Suprapubic skin (tissue), 4 donors: Measurements from ENCODE around the gene TLR7. TPM values are rescaled to one million over a fixed set of nuclear protein-coding genes. Genes with fewer than 3 reads are reported as not detected.

ENCODE experiments used
- DNase-seq, 2 donors: peaks; one replicate each; pipeline ENCODE4 v3.0.0-alpha.2; 2019; ENCODE audit warnings: low spot score in 2 of 2
- H3K27ac ChIP-seq: fragments of 200-600 bp; sonication (generic); one replicate; pipeline ENCODE4 v1.5.1; 2019
- H3K27me3 ChIP-seq: fragments of 200-600 bp; sonication (generic); one replicate; pipeline ENCODE4 v1.5.1; 2019
- H3K36me3 ChIP-seq: fragments of 200-600 bp; sonication (generic); one replicate; pipeline ENCODE4 v1.5.1; 2019
- H3K4me1 ChIP-seq: fragments of 200-600 bp; sonication (generic); one replicate; pipeline ENCODE4 v1.5.1; 2019
- H3K4me3 ChIP-seq: fragments of 200-600 bp; sonication (generic); one replicate; pipeline ENCODE4 v1.5.1; 2019; ENCODE audit warnings: mild to moderate bottlenecking
- H3K9me3 ChIP-seq: fragments of 200-600 bp; sonication (generic); one replicate; pipeline ENCODE4 v1.5.1; 2019
- CTCF ChIP-seq, 2 donors: fragments of 200-600 bp in 1 of 2; fragments of 450-650 bp in 1 of 2; sonication (generic) in 1 of 2; IDR thresholded peaks; one replicate each; pipeline ENCODE4 v1.5.1; 2016 to 2019; ENCODE audit warnings: antibody characterized with exemption in 2 of 2, mild to moderate bottlenecking in 1 of 2, moderate library complexity in 1 of 2
- EP300 ChIP-seq: sonication (generic); formaldehyde crosslinking; IDR thresholded peaks from one replicate; pipeline ENCODE4 v1.6.1; 2017; ENCODE audit warnings: antibody characterized with exemption
- POLR2A ChIP-seq, 2 donors: fragments of 450-650 bp; IDR thresholded peaks; one replicate each; pipeline ENCODE4 v1.6.1; 2017; ENCODE audit warnings: antibody characterized with exemption in 2 of 2, mild to moderate bottlenecking in 2 of 2, moderate library complexity in 2 of 2
- POLR2AphosphoS5 ChIP-seq, 3 donors: sonication (generic); formaldehyde crosslinking; IDR thresholded peaks; one replicate each; pipeline ENCODE4 v1.6.1; 2017; ENCODE audit warnings: antibody characterized with exemption in 3 of 3
- whole genome bisulfite sequencing: methylation state at CpG from one replicate; pipeline ENCODE4 v1.1.5; 2018; 5-methylcytosine and 5-hydroxymethylcytosine counted together
- total RNA-seq, 4 donors: library from RNA; depleted of rRNA; stranded (reverse); fragments of >200 nt; gene quantifications; one replicate each; pipeline ENCODE4 v1.1.0, GENCODE V29; 2016

Gene TLR7
- total RNA-seq, 4 donors from 2014 or later: 0.15 to 0.38 TPM; not detected in 2

GRCh38 chrX:12887767-12888166 lies 20.9 kb downstream of the TLR7 start:
- Histone ChIP-seq H3K4me1 (no peaks in the 10 kb centered on the region), H3K27me3 (no peaks in the 10 kb centered on the region), H3K4me3 (no peak overlapping the region), H3K27ac (no peak overlapping the region), H3K36me3 (no peaks in the 10 kb centered on the region), H3K9me3 (no peaks in the 10 kb centered on the region)
- no peak for DNase-seq
- WGBS: 68% methylated on average over 3 of the region's 3 CpGs
- TF ChIP-seq POLR2A (IDR thresholded peaks at IDR 0.05) (no peak), POLR2AphosphoS5 (IDR thresholded peaks at IDR 0.05) (no peak), EP300 (no peak), CTCF (IDR thresholded peaks at IDR 0.05) (no peak)

DNA sequence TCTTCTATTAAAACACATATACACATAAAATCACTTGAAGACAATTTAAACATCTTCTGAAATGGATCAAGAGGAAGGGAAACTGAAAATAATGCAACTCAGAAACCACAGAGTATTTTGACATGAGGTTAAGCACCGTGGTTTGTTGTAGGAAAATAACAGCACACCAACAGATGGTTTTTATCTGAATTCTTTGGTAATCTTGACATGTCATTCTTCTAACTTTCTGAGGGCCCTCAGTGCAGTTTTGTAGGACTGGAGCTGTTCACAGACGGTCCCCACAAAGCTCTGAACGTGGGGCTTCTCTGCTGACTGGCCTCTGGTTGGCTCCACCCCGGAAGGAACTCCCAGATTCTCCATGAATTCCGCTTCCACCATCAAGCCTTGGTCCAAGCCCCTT lies 23.6 kb downstream of the TLR7 start:
- no peak for TF ChIP-seq POLR2AphosphoS5 (IDR thresholded peaks at IDR 0.05)
- TF ChIP-seq CTCF (IDR thresholded peaks at IDR 0.05): no peak
- no peak for TF ChIP-seq POLR2A (IDR thresholded peaks at IDR 0.05)
- TF ChIP-seq EP300: no peak
- H3K36me3 ChIP-seq: no peaks in the 10 kb centered on the region
- no peaks in the 10 kb centered on the region for H3K9me3 ChIP-seq
- DNase-seq: no peak
- no peaks in the 10 kb centered on the region for H3K4me1 ChIP-seq
- 53% methylated on average over 5 of the region's 5 CpGs for WGBS
- H3K4me3 ChIP-seq: no peak overlapping the region
- H3K27me3 ChIP-seq: no peaks in the 10 kb centered on the region
- no peak overlapping the region for H3K27ac ChIP-seq

- no peaks in the 10 kb centered on the region for H3K9me3 ChIP-seq
Measured at GRCh38 chrX:12891171-12891570, 24.3 kb downstream of the TLR7 start.

GRCh38 chrX:12891915-12892506 lies 25.1 kb downstream of the TLR7 start:
- no peak overlapping the region for H3K27ac ChIP-seq
- 30% methylated on average over 2 of the region's 2 CpGs for WGBS
- no peaks in the 10 kb centered on the region for H3K27me3 ChIP-seq
- H3K4me3 ChIP-seq: no peak overlapping the region
- no peak for DNase-seq
- H3K36me3 ChIP-seq: no peaks in the 10 kb centered on the region
- H3K9me3 ChIP-seq: no peaks in the 10 kb centered on the region
- TF ChIP-seq CTCF (IDR thresholded peaks at IDR 0.05) (no peak), POLR2AphosphoS5 (IDR thresholded peaks at IDR 0.05) (no peak), POLR2A (IDR thresholded peaks at IDR 0.05) (no peak), EP300 (no peak)
- H3K4me1 ChIP-seq: no peaks in the 10 kb centered on the region

More at GRCh38 chrX:12891171-12891570, 24.3 kb downstream of the TLR7 start:
- no peaks in the 10 kb centered on the region for H3K36me3 ChIP-seq
- DNase-seq: no peak
- H3K4me1 ChIP-seq: no peaks in the 10 kb centered on the region
- no peaks in the 10 kb centered on the region for H3K27me3 ChIP-seq
- no peak overlapping the region for H3K4me3 ChIP-seq
- TF ChIP-seq CTCF (IDR thresholded peaks at IDR 0.05) (no peak), POLR2A (IDR thresholded peaks at IDR 0.05) (no peak), EP300 (no peak), POLR2AphosphoS5 (IDR thresholded peaks at IDR 0.05) (no peak)
- WGBS: 68% methylated on average over 4 of the region's 4 CpGs
- H3K27ac ChIP-seq: no peak overlapping the region

- H3K27ac ChIP-seq: no peak overlapping the region
- no peak for TF ChIP-seq CTCF (IDR thresholded peaks at IDR 0.05)
- no peak for TF ChIP-seq POLR2AphosphoS5 (IDR thresholded peaks at IDR 0.05)
- TF ChIP-seq POLR2A (IDR thresholded peaks at IDR 0.05): no peak
- TF ChIP-seq EP300: no peak
- H3K4me1 ChIP-seq: no peaks in the 10 kb centered on the region
- no peaks in the 10 kb centered on the region for H3K9me3 ChIP-seq
- no peaks in the 10 kb centered on the region for H3K36me3 ChIP-seq
- 69% methylated on average over 2 of the region's 2 CpGs for WGBS
- DNase-seq: no peak
- no peak overlapping the region for H3K4me3 ChIP-seq
- no peaks in the 10 kb centered on the region for H3K27me3 ChIP-seq
Measured at GRCh38 chrX:12892716-12893115, 25.8 kb downstream of the TLR7 start.
